Measurements from ENCODE around the gene WHAMM. TPM values are rescaled to one million over a fixed set of nuclear protein-coding genes. Genes with fewer than 3 reads are reported as not detected.
A peak's percentile ranks its signal among the peaks of the same experiment; 100 is the strongest.

WHAMM gene
- total RNA-seq, 2 donors from 2014 or later, result 6.7 to 9.5 TPM

- peak; percentile 28 for DNase-seq (ENCODE audit: low spot score)
- intact Hi-C loops (cut with DNase I), result no loop called here
These were observed 73.0 kb downstream of the WHAMM start for GRCh38 chr15:82882273-82882928.

Other genes starting within 250 kb of the WHAMM start
- 1 to 10 TPM; 5.0 to 8.0 TPM for gene CPEB1, start 162.3 kb upstream of the WHAMM start, total RNA-seq
- gene AP3B2, start 99.8 kb upstream of the WHAMM start, total RNA-seq, result 1 to 10 TPM in 1 of 2 donors, under 1 TPM in 1; 0.86 to 1.4 TPM
- gene FSD2, start 3.6 kb upstream of the WHAMM start, total RNA-seq, result not detected
- 1 to 10 TPM; 2.7 to 3.0 TPM for gene HOMER2, start 143.1 kb downstream of the WHAMM start, total RNA-seq
- 10 to 100 TPM; 12.8 to 14.2 TPM for gene RAMAC, start 176.6 kb downstream of the WHAMM start, total RNA-seq
- 10 to 100 TPM; 11.0 to 13.0 TPM for gene C15orf40, start 202.0 kb downstream of the WHAMM start, total RNA-seq

Measured in posterior vena cava (tissue), 2 donors.